ENCODE data around the gene TCF20. TPM values are rescaled to one million over a fixed set of nuclear protein-coding genes. Genes with fewer than 3 reads are reported as not detected.

TCF20 gene
- total RNA-seq, 4 donors from 2014 or later = 47.6 to 82.4 (median 68.7) TPM

- Histone ChIP-seq H3K27ac (no peak overlapping the region), H3K36me3 (no peaks in the 10 kb centered on the region), H3K4me3 (replicated peaks in 1 of 3) (no peak overlapping the region), H3K27me3 (no peaks in the 10 kb centered on the region), H3K9me3 (no peaks in the 10 kb centered on the region), H3K4me1 (peaks cover 4 to 13% of the 10 kb centered on the region in 2 donors)
- 95 to 97% methylated on average over 5 of the region's 5 CpGs for WGBS, 2 donors
- DNase-seq = no peak
- no peak for TF ChIP-seq CTCF (IDR thresholded peaks at IDR 0.05)
- TF ChIP-seq POLR2A (IDR thresholded peaks at IDR 0.05) = no peak
- intact Hi-C loops (cut with DNase I) = loop anchor here (10.0 kb wide), 1 partner anchor 191 kb away; the partner anchor contains the start of gene NDUFA6
Observed at GRCh38 chr22:42285604-42286003, 15.2 kb upstream of the TCF20 start.

- H3K4me1 ChIP-seq = peaks cover 4 to 13% of the 10 kb centered on the region in 2 donors
- no peak for DNase-seq
- H3K4me3 ChIP-seq (replicated peaks in 1 of 3) = no peak overlapping the region
- no peak overlapping the region for H3K27ac ChIP-seq
- H3K9me3 ChIP-seq = no peaks in the 10 kb centered on the region
- H3K27me3 ChIP-seq = no peaks in the 10 kb centered on the region
- intact Hi-C loops (cut with DNase I) = loop anchor here (10.0 kb wide), 1 partner anchor 190 kb away; the partner anchor contains the start of gene NDUFA6
- no peak for TF ChIP-seq CTCF (IDR thresholded peaks at IDR 0.05)
- TF ChIP-seq POLR2A (IDR thresholded peaks at IDR 0.05) = no peak
- H3K36me3 ChIP-seq = no peaks in the 10 kb centered on the region
- 93 to 96% methylated on average over 9 to 11 of the region's 14 CpGs for WGBS, 2 donors
Observed at GRCh38 chr22:42284643-42285181, 14.3 kb upstream of the TCF20 start.

- intact Hi-C loops (cut with DNase I) = loop anchor here (10.0 kb wide), 1 partner anchor 189 kb away; the partner anchor contains the start of gene NDUFA6
- no peaks in the 10 kb centered on the region for H3K36me3 ChIP-seq
- H3K4me3 ChIP-seq (replicated peaks in 1 of 3) = no peak overlapping the region
- H3K9me3 ChIP-seq = no peaks in the 10 kb centered on the region
- TF ChIP-seq CTCF (IDR thresholded peaks at IDR 0.05) (no peak), POLR2A (IDR thresholded peaks at IDR 0.05) (no peak)
- no peak for DNase-seq
- WGBS, 2 donors = 55 to 62% methylated on average over 6 of the region's 7 CpGs
- H3K27me3 ChIP-seq = no peaks in the 10 kb centered on the region
- peaks cover 4 to 13% of the 10 kb centered on the region in 2 donors for H3K4me1 ChIP-seq
- no peak overlapping the region for H3K27ac ChIP-seq
Observed at GRCh38 chr22:42284202-42284591, 13.7 kb upstream of the TCF20 start.

GRCh38 chr22:42283278-42284201 lies 13.1 kb upstream of the TCF20 start:
- intact Hi-C loops (cut with DNase I) = loop anchor here (10.0 kb wide), 1 partner anchor 189 kb away; the partner anchor contains the start of gene NDUFA6
- Histone ChIP-seq H3K4me1 (peaks cover 4 to 13% of the 10 kb centered on the region in 2 donors), H3K9me3 (no peaks in the 10 kb centered on the region), H3K27ac (no peak overlapping the region), H3K36me3 (no peaks in the 10 kb centered on the region), H3K4me3 (replicated peaks in 1 of 3) (no peak overlapping the region), H3K27me3 (no peaks in the 10 kb centered on the region)
- no peak for DNase-seq
- TF ChIP-seq POLR2A (IDR thresholded peaks at IDR 0.05) (no peak), CTCF (IDR thresholded peaks at IDR 0.05) (no peak)
- WGBS, 2 donors = 6 to 12% methylated on average over 40 to 43 of the region's 72 CpGs

GRCh38 chr22:42282943-42283277 lies 12.5 kb upstream of the TCF20 start:
- intact Hi-C loops (cut with DNase I) = loop anchor here (10.0 kb wide), 1 partner anchor 188 kb away; the partner anchor contains the start of gene NDUFA6
- 45 to 61% methylated on average over 14 of the region's 14 CpGs for WGBS, 2 donors
- H3K27me3 ChIP-seq = no peaks in the 10 kb centered on the region

More at GRCh38 chr22:42282943-42283277, 12.5 kb upstream of the TCF20 start:
- no peak for DNase-seq
- Histone ChIP-seq H3K9me3 (no peaks in the 10 kb centered on the region), H3K36me3 (no peaks in the 10 kb centered on the region), H3K27ac (no peak overlapping the region), H3K4me1 (peaks cover 4 to 18% of the 10 kb centered on the region in 2 donors), H3K4me3 (replicated peaks in 1 of 3) (no peak overlapping the region)
- TF ChIP-seq CTCF (IDR thresholded peaks at IDR 0.05) (no peak), POLR2A (IDR thresholded peaks at IDR 0.05) (no peak)
